ENCODE measurements around the gene MAP2K7.

The MAP2K7 gene

DNA sequence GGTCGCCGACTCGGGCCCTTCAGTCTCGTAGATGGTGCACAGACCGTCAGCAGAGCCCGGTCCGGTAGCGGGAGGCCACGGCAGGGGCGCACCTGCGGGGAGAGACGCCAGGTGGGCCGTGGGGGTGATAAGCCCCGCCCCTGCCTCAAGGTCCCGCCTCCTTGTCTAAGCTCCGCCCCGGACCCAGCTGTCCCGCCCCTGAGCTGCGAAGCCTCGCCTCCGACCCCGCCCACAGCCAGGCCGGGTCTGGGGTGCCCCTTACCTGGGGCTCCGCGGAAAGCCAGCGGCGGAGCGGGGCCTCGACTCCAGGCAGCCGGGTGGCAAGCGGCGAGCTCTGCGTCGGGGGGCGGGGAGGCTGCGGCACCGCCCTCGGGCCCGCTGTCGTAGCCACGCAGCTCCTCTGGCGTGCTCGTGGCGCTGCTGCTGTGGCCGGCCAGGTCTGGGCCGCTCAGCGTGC is 34.2 kb upstream of the MAP2K7 start:
- Histone ChIP-seq H3K4me1 (ENCODE audit: control insufficient read depth, insufficient read depth, low read length) (peaks cover 49% of the 10 kb centered on the region), H3K36me3 (ENCODE audit: control insufficient read depth, insufficient read depth, low read length) (no peaks in the 10 kb centered on the region), H3K27me3 (ENCODE audit: control insufficient read depth, insufficient read depth, low read length) (peaks cover 42% of the 10 kb centered on the region), H3K9me3 (ENCODE audit: control insufficient read depth, low read length) (no peaks in the 10 kb centered on the region), H3K4me3 (ENCODE audit: low read length) (peak overlapping the region; percentile 19), H3K9ac (ENCODE audit: low read length) (peak overlapping the region; percentile 17)

DNA sequence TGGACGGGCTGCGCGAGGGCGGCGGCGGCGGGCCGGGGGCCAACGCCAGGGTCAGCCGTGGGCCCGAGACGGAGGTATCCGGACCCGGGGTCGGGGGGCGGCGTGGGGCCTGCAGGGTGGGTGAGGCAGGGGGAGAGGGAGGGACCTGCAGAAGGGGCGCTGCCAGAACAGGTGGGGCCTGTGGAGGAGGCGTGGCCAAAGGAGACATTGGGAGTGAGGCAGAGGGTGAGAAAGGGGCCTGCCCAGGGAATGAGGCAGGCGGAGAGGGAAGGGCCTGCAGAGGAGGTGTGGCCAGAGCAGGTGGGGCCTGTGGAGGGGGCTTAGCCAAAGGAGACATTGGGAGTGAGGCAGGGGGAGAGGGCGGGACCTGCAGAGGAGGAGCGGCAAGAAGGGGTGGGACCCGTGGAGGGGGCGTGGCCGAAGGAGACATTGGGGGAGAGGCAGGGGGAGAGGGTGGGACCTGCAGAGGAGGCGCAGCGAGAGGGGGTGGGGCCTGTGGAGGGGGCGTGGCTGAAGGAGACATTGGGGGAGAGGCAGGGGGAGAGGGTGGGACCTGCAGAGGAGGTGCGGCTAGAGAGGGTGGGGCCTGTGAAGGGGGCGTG is 33.7 kb upstream of the MAP2K7 start:
- Histone ChIP-seq H3K4me3 (ENCODE audit: low read length) (peak overlapping the region; percentile 19), H3K27me3 (ENCODE audit: control insufficient read depth, insufficient read depth, low read length) (peaks cover 44% of the 10 kb centered on the region), H3K9ac (ENCODE audit: low read length) (no peak overlapping the region), H3K36me3 (ENCODE audit: control insufficient read depth, insufficient read depth, low read length) (no peaks in the 10 kb centered on the region), H3K9me3 (ENCODE audit: control insufficient read depth, low read length) (no peaks in the 10 kb centered on the region), H3K4me1 (ENCODE audit: control insufficient read depth, insufficient read depth, low read length) (peaks cover 49% of the 10 kb centered on the region)

DNA sequence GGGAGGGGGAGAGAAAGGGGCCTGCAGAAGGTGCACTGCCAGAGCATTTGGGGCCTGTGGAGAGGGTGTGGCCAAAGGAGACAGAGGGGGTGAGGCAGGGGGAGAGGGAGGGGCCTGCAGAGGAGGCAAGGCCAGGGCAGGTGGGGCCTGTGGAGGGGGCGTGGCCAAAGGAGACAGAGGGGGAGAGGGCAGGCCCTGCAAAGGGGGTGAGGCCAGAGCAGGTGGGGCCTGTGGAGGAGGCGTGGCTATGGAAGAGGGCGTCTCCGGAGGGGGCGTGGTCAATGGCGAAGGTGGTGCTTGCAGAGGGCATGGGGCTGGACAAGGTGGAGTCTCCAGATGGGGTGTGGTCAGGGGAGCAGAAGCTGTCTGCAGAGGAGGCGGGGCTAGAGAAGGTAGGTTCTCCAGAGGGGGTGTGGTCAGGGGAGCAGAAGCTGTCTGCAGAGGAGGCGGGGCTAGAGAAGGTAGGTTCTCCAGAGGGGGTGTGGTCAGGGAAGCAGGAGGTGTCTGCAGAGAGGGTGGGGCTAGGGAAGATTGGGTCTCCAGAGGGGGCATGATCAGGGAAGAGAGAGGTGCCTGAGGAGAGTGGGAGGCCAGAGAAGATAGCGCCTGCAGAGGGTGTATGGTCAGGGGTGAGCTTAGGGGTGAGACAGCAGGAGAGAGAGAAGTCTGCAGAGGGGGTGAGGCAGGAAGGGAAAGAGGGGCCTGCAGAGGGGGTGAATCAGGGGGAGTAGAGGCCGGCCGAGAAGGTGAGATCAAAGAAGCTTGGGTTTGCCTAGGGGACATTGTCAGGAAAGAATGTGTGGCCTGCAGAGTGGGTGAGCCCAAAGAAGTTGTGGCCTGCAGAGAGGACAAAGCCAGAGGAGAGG is 32.9 kb upstream of the MAP2K7 start:
- H3K4me1 ChIP-seq (ENCODE audit: control insufficient read depth, insufficient read depth, low read length): peaks cover 44% of the 10 kb centered on the region
- H3K36me3 ChIP-seq (ENCODE audit: control insufficient read depth, insufficient read depth, low read length): no peaks in the 10 kb centered on the region
- peaks cover 42% of the 10 kb centered on the region for H3K27me3 ChIP-seq (ENCODE audit: control insufficient read depth, insufficient read depth, low read length)
- no peak overlapping the region for H3K4me3 ChIP-seq (ENCODE audit: low read length)
- no peaks in the 10 kb centered on the region for H3K9me3 ChIP-seq (ENCODE audit: control insufficient read depth, low read length)
- no peak overlapping the region for H3K9ac ChIP-seq (ENCODE audit: low read length)

DNA sequence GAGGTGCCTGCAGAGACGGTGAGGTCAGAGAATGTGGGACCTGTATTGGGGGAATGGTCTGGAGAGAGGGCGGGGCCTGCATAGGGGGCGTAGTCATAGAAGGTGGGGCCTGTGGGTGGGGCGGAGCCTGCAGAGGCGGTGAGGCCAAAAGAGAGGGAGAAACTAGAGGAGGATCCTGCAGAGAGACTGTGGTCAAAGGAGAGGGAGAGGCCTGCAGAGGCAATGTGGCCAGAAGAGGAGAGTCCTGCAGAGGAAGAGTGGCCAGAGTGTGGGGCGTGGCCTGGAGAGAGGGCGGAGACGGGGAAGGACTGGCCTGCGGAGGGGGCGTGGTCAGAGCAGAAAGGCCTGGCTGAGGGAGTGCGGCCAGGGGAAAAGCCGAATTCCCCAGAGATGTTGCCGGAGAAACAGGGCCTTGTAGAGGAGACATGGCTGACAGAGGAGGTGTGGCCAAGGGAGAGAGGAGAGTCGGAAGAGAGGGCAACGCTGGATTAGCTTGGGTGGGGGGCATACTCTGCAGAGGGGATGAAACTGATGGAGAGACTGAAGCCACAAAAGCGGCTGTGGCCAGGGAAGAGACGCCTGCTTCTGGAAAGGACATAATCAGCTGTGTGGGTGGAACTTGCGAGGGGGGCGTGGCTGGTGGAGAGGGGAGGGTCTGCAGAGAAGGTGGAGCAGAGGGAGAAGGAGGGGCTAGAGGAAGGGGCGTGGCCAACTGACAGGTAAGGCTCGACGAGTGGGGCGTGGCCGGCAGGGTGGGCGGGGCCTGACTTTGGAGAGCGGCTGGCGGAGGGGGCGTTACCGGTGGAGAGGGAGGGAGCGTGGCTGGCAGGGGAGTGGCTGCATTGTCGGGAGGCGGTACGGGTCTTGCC is 32.0 kb upstream of the MAP2K7 start:
- peaks cover 38% of the 10 kb centered on the region for H3K27me3 ChIP-seq (ENCODE audit: control insufficient read depth, insufficient read depth, low read length)
- H3K9ac ChIP-seq (ENCODE audit: low read length): no peak overlapping the region
- no peaks in the 10 kb centered on the region for H3K9me3 ChIP-seq (ENCODE audit: control insufficient read depth, low read length)
- no peaks in the 10 kb centered on the region for H3K36me3 ChIP-seq (ENCODE audit: control insufficient read depth, insufficient read depth, low read length)
- H3K4me1 ChIP-seq (ENCODE audit: control insufficient read depth, insufficient read depth, low read length): peaks cover 44% of the 10 kb centered on the region
- no peak overlapping the region for H3K4me3 ChIP-seq (ENCODE audit: low read length)

DNA sequence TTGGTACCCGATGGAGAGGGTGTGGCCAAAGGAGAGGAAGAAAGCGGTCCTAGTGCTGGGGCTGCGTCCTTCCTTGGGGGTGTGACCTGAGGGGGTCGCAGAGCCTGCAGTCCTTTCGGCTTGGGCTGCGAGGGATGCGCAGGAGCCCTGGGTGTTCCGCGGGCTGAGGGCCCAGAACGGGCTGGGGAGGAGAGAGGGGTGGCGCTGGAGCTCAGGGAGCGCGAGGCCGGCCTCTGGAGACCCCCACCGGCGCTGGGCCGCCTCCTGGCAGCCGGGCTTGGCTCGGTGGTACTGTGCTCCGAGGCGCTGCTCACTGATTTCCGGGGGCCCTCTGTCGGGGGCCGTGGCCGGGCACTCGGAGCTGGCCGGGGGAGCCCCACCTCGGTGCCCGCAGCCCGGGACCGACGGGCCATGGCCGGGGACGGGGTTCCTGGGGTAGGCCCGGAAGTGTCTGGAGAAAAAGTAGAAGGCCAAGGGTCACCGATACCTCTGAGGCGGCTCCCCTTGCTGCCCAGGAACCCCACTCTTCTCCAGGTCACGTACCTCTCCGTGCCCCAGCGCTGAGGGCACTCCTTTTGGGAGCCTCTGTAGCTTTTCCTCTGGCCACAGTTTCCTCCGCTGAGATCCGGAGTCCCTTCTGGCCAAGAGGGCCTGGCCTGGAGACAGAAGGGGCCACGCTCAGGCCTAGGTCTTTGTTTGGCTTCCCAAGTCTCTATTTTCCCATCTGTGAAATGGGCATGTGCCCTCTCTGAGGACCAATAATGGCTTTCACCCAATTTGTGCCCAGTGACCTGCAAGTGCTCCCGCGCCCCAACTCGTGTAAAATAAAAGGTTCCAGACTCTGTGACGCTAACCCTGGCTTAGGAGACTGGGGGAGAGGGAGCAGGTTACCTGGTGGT is 31.1 kb upstream of the MAP2K7 start:
- Histone ChIP-seq H3K9me3 (ENCODE audit: control insufficient read depth, low read length) (no peaks in the 10 kb centered on the region), H3K9ac (ENCODE audit: low read length) (no peak overlapping the region), H3K4me3 (ENCODE audit: low read length) (no peak overlapping the region), H3K36me3 (ENCODE audit: control insufficient read depth, insufficient read depth, low read length) (no peaks in the 10 kb centered on the region), H3K27me3 (ENCODE audit: control insufficient read depth, insufficient read depth, low read length) (peaks cover 31% of the 10 kb centered on the region), H3K4me1 (ENCODE audit: control insufficient read depth, insufficient read depth, low read length) (peaks cover 44% of the 10 kb centered on the region)

DNA sequence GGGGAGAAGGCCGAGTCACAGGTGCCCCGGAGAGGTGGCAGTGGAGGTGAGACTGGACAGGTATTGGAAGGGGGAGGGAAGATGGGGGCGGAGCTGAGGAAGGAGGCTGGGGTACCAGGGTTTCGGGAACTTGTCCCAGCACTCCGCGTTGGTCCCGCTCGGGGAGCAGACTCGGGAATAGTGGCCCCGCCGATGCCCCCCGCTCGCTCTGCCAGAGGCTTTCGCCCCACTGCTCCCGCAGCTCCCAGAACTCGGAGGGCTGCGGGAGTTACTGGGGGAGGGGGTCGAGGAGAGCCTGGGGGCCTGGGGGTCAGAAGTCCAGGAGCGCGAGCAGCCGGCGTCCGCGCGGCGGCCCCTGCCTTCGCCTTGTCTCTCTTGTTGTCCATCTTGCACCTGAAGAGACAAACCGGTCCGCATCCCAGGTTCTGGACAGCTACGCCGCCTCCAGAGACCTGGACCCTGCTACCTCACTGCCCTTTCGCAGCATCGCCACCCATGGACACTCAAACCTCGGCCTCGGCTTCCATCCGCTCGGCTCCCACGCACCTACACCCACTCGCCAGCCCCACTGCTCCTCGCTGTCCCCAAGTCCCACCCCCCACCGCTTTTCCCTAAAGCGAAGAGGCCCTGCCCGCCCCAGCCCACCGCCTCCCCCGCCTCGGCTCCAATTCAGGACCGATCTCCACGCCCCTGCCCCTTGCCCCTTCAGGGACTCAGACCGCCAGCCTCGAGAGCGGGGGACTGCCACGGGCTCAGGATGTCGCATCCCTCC is 30.2 kb upstream of the MAP2K7 start:
- Histone ChIP-seq H3K4me1 (ENCODE audit: control insufficient read depth, insufficient read depth, low read length) (peaks cover 40% of the 10 kb centered on the region), H3K4me3 (ENCODE audit: low read length) (no peak overlapping the region), H3K36me3 (ENCODE audit: control insufficient read depth, insufficient read depth, low read length) (no peaks in the 10 kb centered on the region), H3K9me3 (ENCODE audit: control insufficient read depth, low read length) (no peaks in the 10 kb centered on the region), H3K27me3 (ENCODE audit: control insufficient read depth, insufficient read depth, low read length) (peaks cover 31% of the 10 kb centered on the region), H3K9ac (ENCODE audit: low read length) (no peak overlapping the region)

DNA sequence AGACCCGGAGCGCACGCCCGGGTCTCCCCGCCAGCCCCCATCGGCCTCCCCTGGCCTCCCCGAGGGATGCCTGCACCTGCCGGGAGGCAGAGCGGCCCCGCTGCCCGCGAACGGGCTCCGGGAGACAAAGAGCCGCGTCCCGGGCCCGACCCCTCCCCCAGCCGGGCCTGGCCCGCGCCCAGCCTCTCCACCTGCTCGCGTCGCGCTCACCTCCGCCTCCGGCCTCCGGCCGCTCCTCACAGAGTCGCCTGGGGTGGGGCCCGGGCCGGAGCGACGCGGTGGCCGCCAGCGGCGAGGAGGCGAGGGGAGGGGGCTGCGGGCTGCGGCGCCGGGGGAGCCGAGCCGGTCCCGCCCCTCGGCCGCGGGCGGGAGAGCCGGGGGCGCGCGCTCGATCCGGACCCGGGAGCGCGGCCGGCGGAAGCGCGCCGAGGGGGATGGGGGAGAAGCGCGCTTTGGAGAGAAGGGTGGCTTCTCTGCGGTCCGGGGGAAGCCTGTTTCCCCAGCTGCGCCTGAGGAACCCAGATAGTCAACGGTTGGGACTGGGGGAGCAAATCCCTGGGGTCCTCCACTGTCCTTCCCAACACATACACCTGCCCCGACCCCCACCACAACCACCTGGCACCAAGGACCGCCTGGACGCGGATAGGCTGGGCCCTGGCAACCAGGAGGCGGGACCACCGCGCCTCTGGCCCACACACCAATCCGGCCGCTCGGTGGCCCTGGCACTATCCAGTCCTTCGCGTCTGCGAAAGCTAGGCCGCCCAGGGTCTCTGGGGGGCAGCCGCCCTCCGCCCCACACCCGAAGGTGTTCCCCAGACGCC is 29.4 kb upstream of the MAP2K7 start, which contains the start of gene PRR36:
Gene PRR36, minus strand, starts transcription at position 315 of the 821 bp plus-strand sequence. CDS start 701 bp downstream, outside the sequence.
- no peak within 1 kb of the TSS for H3K4me3 ChIP-seq (ENCODE audit: low read length)
- H3K4me1 ChIP-seq (ENCODE audit: control insufficient read depth, insufficient read depth, low read length): peaks cover 34% of the 10 kb centered on the region
- no peaks in the 10 kb centered on the region for H3K9me3 ChIP-seq (ENCODE audit: control insufficient read depth, low read length)
- H3K36me3 ChIP-seq (ENCODE audit: control insufficient read depth, insufficient read depth, low read length): no peaks in the 10 kb centered on the region
- H3K27me3 ChIP-seq (ENCODE audit: control insufficient read depth, insufficient read depth, low read length): peaks cover 31% of the 10 kb centered on the region
- H3K9ac ChIP-seq (ENCODE audit: low read length): peak within 1 kb of the TSS; percentile 48

DNA sequence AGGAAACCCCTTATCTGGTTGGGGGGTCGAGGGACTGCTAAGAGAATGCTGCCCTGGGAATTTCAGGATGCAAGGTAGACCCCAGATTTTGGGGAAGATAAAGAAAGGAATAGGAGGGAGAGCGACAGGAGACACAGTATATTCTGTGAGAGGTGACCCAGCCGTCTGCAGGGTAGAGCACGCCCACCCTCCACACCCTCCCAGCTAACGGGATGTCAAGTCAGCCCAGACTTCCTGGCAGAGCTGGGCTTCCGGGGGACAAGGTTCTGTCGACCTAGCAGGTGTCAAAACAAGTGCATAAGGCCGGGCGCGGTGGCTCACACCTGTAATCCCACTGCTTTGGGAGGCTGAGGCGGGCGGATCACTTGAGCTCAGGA is 28.8 kb upstream of the MAP2K7 start:
- H3K27me3 ChIP-seq (ENCODE audit: control insufficient read depth, insufficient read depth, low read length): peaks cover 31% of the 10 kb centered on the region
- H3K4me1 ChIP-seq (ENCODE audit: control insufficient read depth, insufficient read depth, low read length): peaks cover 30% of the 10 kb centered on the region
- H3K36me3 ChIP-seq (ENCODE audit: control insufficient read depth, insufficient read depth, low read length): no peaks in the 10 kb centered on the region
- no peak overlapping the region for H3K4me3 ChIP-seq (ENCODE audit: low read length)
- no peaks in the 10 kb centered on the region for H3K9me3 ChIP-seq (ENCODE audit: control insufficient read depth, low read length)
- H3K9ac ChIP-seq (ENCODE audit: low read length): peak overlapping the region; percentile 48

DNA sequence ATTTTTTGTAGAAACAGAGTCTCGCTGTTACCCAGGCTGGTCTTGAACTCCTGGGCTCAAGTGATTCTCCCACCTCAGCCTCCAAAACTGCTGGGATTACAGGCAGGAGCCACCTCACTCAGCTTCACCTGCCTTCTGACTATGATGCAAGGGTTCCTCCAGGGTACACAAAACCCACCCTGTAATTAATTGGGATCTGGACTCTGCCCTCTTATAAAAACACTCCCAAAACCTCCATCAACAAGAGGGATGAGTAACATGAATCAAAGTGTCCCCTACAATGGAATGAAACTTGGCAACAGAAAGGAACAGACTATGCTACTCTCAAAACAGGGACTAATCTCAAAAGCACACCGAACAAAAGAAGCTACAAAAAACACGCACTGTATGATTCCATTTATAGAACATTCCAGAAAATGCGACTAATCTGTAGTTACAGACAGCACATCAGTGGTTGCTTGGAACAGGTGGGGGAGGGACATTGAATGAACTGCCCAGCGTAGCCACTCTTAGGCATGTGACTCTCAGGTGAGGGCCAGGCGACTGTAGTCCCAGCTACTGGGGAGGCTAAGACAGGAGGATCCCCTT is 26.3 kb upstream of the MAP2K7 start:
- Histone ChIP-seq H3K27me3 (ENCODE audit: control insufficient read depth, insufficient read depth, low read length) (peaks cover 28% of the 10 kb centered on the region), H3K36me3 (ENCODE audit: control insufficient read depth, insufficient read depth, low read length) (no peaks in the 10 kb centered on the region), H3K9me3 (ENCODE audit: control insufficient read depth, low read length) (no peaks in the 10 kb centered on the region), H3K9ac (ENCODE audit: low read length) (no peak overlapping the region), H3K4me1 (ENCODE audit: control insufficient read depth, insufficient read depth, low read length) (peaks cover 7% of the 10 kb centered on the region), H3K4me3 (ENCODE audit: low read length) (no peak overlapping the region)
